Neural progenitor cell (in vitro differentiated cells): ENCODE measurements around the gene STAT5B. TPM values are rescaled to one million over a fixed set of nuclear protein-coding genes. Genes with fewer than 3 reads are reported as not detected.
"Not testable (repeated sequence)": the region's sequence is repeated elsewhere in the genome, so short reads cannot be mapped to it uniquely, and the experiment has no call there.

ENCODE experiments used
- DNase-seq: peaks from one replicate; pipeline ENCODE4 v3.0.0-alpha.2; 2016; ENCODE audit warnings: low spot score
- H2AFZ ChIP-seq: fragments of 200-600 bp; sonication (generic); replicated peaks from 2 replicates; pipeline ENCODE4 v1.6.1; 2016; ENCODE audit warnings: antibody characterized with exemption
- H3F3A ChIP-seq: fragments of 200-600 bp; sonication (generic); 2 replicates; pipeline ENCODE4 v1.6.1; 2016; ENCODE audit warnings: antibody characterized with exemption, low read depth
- H3K27ac ChIP-seq: fragments of 200-600 bp; sonication (generic); 2 replicates; pipeline ENCODE4 v1.5.1; 2016; ENCODE audit warnings: mild to moderate bottlenecking
- H3K27me3 ChIP-seq: fragments of 200-600 bp; sonication (generic); 2 replicates; pipeline ENCODE4 v1.6.1; 2016; ENCODE audit warnings: mild to moderate bottlenecking, moderate library complexity
- H3K36me3 ChIP-seq: fragments of 200-600 bp; sonication (generic); 2 replicates; pipeline ENCODE4 v1.5.1; 2016
- H3K4me1 ChIP-seq: fragments of 200-600 bp; sonication (generic); 2 replicates; pipeline ENCODE4 v1.6.1; 2016; ENCODE audit warnings: mixed run types
- H3K4me2 ChIP-seq: fragments of 200-600 bp; sonication (generic); 2 replicates; pipeline ENCODE4 v1.6.1; 2016
- H3K4me3 ChIP-seq: fragments of 200-600 bp; sonication (generic); 2 replicates; pipeline ENCODE4 v1.5.1; 2016
- H3K79me2 ChIP-seq: fragments of 200-600 bp; sonication (generic); 2 replicates; pipeline ENCODE4 v1.6.1; 2016; ENCODE audit warnings: low read depth
- H3K9ac ChIP-seq: fragments of 200-600 bp; sonication (generic); 2 replicates; pipeline ENCODE4 v1.6.1; 2016
- H3K9me3 ChIP-seq: fragments of 200-600 bp; sonication (generic); 2 replicates; pipeline ENCODE4 v1.5.1; 2016; ENCODE audit warnings: low read depth
- H4K20me1 ChIP-seq: fragments of 200-600 bp; sonication (generic); 2 replicates; pipeline ENCODE4 v1.6.1; 2016; ENCODE audit warnings: low read depth
- H3K27ac Mint-ChIP-seq: 3 replicates; pipeline ENCODE4 v1.8.0; 2021; ENCODE audit warnings: mixed read lengths
- H3K27me3 Mint-ChIP-seq: 2 replicates; pipeline ENCODE4 v1.8.0; 2022; ENCODE audit warnings: low read depth, mild to moderate bottlenecking, inconsistent platforms, moderate library complexity, mixed read lengths; ENCODE audit not compliant: insufficient read depth
- H3K36me3 Mint-ChIP-seq: 3 replicates; pipeline ENCODE4 v1.8.0; 2021; ENCODE audit warnings: mixed read lengths
- H3K4me1 Mint-ChIP-seq: 3 replicates; pipeline ENCODE4 v1.8.0; 2021; ENCODE audit warnings: mixed read lengths
- H3K4me3 Mint-ChIP-seq: 3 replicates; pipeline ENCODE4 v1.8.0; 2021; ENCODE audit warnings: mild to moderate bottlenecking, moderate library complexity, mixed read lengths
- H3K9me3 Mint-ChIP-seq: 3 replicates; pipeline ENCODE4 v1.8.0; 2020; ENCODE audit warnings: mixed read lengths
- EZH2 ChIP-seq: fragments of 200-600 bp; sonication (generic); IDR thresholded peaks from 2 replicates; pipeline ENCODE4 v1.6.1; 2017; ENCODE audit warnings: antibody characterized with exemption, mild to moderate bottlenecking, moderate library complexity
- EZH2phosphoT487 ChIP-seq: fragments of 200-600 bp; sonication (generic); IDR thresholded peaks from 2 replicates; pipeline ENCODE4 v1.6.1; 2017; ENCODE audit warnings: antibody characterized with exemption
- total RNA-seq: library from RNA; depleted of rRNA; stranded (reverse); fragments of >200 nt; gene quantifications from 2 replicates; pipeline ENCODE4 v1.2.3, GENCODE V29; 2015; ENCODE audit warnings: low replicate concordance
- TF ChIP-seq, protein P1 (sequence below): fragments of 200-600 bp; sonication (generic); IDR thresholded peaks from 2 replicates; pipeline ENCODE4 v1.5.1; 2017; ENCODE audit warnings: antibody characterized with exemption, mild to moderate bottlenecking

The STAT5B gene
- total RNA-seq, 1 donor from 2014 or later: 96.4 TPM

DNA sequence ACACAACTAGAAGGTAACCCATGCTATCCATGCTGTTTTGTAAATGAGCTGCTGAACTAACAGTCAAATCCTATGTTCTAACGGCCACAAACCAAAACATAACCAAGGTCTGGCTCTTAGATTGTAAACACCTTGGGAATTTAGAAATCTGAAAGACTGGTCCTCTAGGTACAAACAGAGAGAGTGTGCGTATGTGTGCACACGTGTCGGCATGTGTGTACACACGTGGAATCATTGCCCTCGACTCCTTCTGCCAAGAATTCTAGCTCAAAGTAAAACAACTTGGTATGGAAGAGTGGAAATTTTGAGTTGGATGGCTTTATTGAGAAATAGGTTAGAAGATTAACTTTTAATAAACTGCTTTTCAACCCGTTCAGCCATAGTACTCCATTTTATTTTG, 63.8 kb downstream of the STAT5B start:
- Histone ChIP-seq H3F3A (no peaks in the 10 kb centered on the region), H3K27me3 (no peaks in the 10 kb centered on the region), H3K4me3 (no peak overlapping the region), H2AFZ (no peak overlapping the region), H3K9ac (no peak overlapping the region), H3K36me3 (peaks cover 10% of the 10 kb centered on the region), H4K20me1 (no peaks in the 10 kb centered on the region), H3K9me3 (no peaks in the 10 kb centered on the region), H3K4me1 (no peaks in the 10 kb centered on the region), H3K79me2 (no peaks in the 10 kb centered on the region), H3K27ac (no peak overlapping the region), H3K4me2 (no peak overlapping the region)
- no peak overlapping the region for H3K27ac Mint-ChIP-seq
- H3K4me1 Mint-ChIP-seq: no peaks in the 10 kb centered on the region
- H3K4me3 Mint-ChIP-seq: no peak overlapping the region
- H3K9me3 Mint-ChIP-seq: no peaks in the 10 kb centered on the region
- DNase-seq: no peak
- H3K27me3 Mint-ChIP-seq: no peaks in the 10 kb centered on the region
- TF ChIP-seq EZH2 (no peak), EZH2phosphoT487 (no peak)
- TF ChIP-seq, protein P1, sequence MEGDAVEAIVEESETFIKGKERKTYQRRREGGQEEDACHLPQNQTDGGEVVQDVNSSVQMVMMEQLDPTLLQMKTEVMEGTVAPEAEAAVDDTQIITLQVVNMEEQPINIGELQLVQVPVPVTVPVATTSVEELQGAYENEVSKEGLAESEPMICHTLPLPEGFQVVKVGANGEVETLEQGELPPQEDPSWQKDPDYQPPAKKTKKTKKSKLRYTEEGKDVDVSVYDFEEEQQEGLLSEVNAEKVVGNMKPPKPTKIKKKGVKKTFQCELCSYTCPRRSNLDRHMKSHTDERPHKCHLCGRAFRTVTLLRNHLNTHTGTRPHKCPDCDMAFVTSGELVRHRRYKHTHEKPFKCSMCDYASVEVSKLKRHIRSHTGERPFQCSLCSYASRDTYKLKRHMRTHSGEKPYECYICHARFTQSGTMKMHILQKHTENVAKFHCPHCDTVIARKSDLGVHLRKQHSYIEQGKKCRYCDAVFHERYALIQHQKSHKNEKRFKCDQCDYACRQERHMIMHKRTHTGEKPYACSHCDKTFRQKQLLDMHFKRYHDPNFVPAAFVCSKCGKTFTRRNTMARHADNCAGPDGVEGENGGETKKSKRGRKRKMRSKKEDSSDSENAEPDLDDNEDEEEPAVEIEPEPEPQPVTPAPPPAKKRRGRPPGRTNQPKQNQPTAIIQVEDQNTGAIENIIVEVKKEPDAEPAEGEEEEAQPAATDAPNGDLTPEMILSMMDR: no peak
- H3K36me3 Mint-ChIP-seq: peaks cover 28% of the 10 kb centered on the region

DNA sequence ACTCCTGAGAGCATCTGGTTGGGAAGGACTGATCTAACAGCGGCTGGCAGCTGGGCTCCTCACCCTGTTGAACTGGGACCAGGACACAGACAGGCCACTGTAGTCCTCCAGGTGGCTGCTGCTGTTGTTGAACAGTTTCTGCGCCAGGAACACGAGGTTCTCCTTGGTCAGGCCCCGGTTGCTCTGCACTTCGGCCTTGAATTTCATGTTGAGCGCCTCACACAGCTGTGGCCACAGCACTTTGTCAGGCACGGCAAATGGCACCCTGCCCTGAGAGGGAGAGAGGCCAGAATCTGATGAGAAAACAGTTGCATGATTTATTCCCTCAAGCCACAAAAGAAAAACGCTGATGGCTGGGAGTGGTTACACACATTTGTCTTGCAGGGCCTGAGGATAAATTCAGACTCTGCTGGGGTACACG, 64.3 kb downstream of the STAT5B start:
- H3F3A ChIP-seq, DNase-seq, H3K9me3 ChIP-seq, H3K4me3 Mint-ChIP-seq, H3K4me1 Mint-ChIP-seq, H3K9ac ChIP-seq, H3K9me3 Mint-ChIP-seq, H4K20me1 ChIP-seq, H3K4me2 ChIP-seq, H2AFZ ChIP-seq, H3K27ac Mint-ChIP-seq, H3K27me3 ChIP-seq, H3K4me1 ChIP-seq, H3K27ac ChIP-seq, H3K79me2 ChIP-seq, H3K4me3 ChIP-seq, H3K27me3 Mint-ChIP-seq: not testable (repeated sequence)
- peaks cover 25% of the 10 kb centered on the region for H3K36me3 Mint-ChIP-seq
- H3K36me3 ChIP-seq: peaks cover 13% of the 10 kb centered on the region

DNA sequence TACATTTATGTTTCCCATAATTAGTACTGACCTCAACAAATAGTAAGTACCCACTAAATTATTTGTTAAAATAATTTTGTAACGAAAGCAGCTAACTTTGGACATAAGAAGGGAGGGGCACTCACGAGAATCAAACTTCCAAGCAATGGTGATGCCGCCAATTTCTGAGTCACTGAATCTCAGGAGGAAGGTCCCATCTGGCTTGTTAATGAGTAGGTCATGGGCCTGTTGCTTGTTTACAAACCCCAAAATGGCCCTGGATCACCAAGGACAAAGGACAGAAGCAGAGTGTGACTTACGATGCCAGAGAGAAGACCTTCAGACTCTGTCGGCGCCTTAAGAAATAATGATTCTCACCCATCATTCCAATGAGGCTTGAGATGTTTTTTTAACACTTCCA, 66.1 kb downstream of the STAT5B start:
- Histone ChIP-seq H3K36me3 (peaks cover 13% of the 10 kb centered on the region), H3K4me3 (no peak overlapping the region), H3K27me3 (no peaks in the 10 kb centered on the region), H3K9ac (no peak overlapping the region), H3K27ac (no peak overlapping the region), H3K79me2 (no peaks in the 10 kb centered on the region), H4K20me1 (no peaks in the 10 kb centered on the region), H2AFZ (no peak overlapping the region), H3F3A (no peaks in the 10 kb centered on the region), H3K4me1 (no peaks in the 10 kb centered on the region), H3K4me2 (no peak overlapping the region), H3K9me3 (no peaks in the 10 kb centered on the region)
- H3K4me3 Mint-ChIP-seq: no peak overlapping the region
- no peak for DNase-seq
- no peak overlapping the region for H3K27ac Mint-ChIP-seq
- H3K9me3 Mint-ChIP-seq: no peaks in the 10 kb centered on the region
- H3K4me1 Mint-ChIP-seq: no peaks in the 10 kb centered on the region
- TF ChIP-seq EZH2phosphoT487: no peak
- TF ChIP-seq, protein P1: no peak
- TF ChIP-seq EZH2: no peak
- H3K27me3 Mint-ChIP-seq: no peaks in the 10 kb centered on the region
- peaks cover 30% of the 10 kb centered on the region for H3K36me3 Mint-ChIP-seq

DNA sequence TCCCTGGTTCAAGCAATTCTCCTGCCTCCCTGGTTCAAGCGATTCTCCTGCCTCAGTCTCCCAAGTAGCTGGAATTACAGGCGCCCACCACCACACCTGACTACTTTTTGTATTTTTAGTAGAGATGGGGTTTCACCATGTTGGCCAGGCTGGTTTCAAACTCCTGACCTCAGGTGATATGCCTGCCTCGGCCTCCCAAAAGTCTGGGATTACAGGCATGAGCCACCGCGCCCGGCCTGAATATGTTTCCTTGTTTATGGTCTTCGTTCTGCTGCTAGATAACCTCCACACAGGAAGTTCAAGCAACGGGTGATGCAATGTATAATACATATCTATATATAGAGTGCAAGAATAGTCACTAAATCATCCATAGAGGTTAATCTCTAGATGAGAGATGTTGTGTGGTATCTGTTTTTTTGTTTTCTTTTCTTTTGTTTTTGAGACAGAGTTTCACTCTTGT, 70.0 kb downstream of the STAT5B start:
- H3K9me3 ChIP-seq, H3K4me1 Mint-ChIP-seq, H3K27me3 Mint-ChIP-seq, H4K20me1 ChIP-seq, H3K9me3 Mint-ChIP-seq, H3K4me3 ChIP-seq, DNase-seq, H3K27me3 ChIP-seq, H3F3A ChIP-seq, H3K9ac ChIP-seq, H3K79me2 ChIP-seq, H3K27ac Mint-ChIP-seq, H3K4me2 ChIP-seq, H3K4me1 ChIP-seq, H3K4me3 Mint-ChIP-seq, H3K27ac ChIP-seq, H2AFZ ChIP-seq: not testable (repeated sequence)
- peaks cover 34% of the 10 kb centered on the region for H3K36me3 Mint-ChIP-seq
- peaks cover 13% of the 10 kb centered on the region for H3K36me3 ChIP-seq
